ENCODE data around the gene MEST. TPM values are rescaled to one million over a fixed set of nuclear protein-coding genes. Genes with fewer than 3 reads are reported as not detected.
"Not testable (repeated sequence)": the region's sequence is repeated elsewhere in the genome, so short reads cannot be mapped to it uniquely, and the experiment has no call there.

MEST gene
- total RNA-seq, 1 experiment from 2014 or later: 34.3 TPM

GRCh38 chr7:130521258-130521951 lies 29.5 kb downstream of the MEST start:
- Histone ChIP-seq H2AFZ (ENCODE audit: low read length) (no peak overlapping the region), H3K4me2 (ENCODE audit: low read depth, low read length, poor library complexity, severe bottlenecking) (no peak overlapping the region), H3K9ac (ENCODE audit: low read length) (no peak overlapping the region), H3K4me1 (ENCODE audit: low read length) (no peaks in the 10 kb centered on the region), H3K9me2 (replicated peaks; ENCODE audit: insufficient read depth, low read length) (no peaks in the 10 kb centered on the region), H3K27ac (ENCODE audit: low read length) (no peak overlapping the region), H3K9me3 (ENCODE audit: low read length) (no peaks in the 10 kb centered on the region), H3K79me2 (ENCODE audit: low read length) (no peaks in the 10 kb centered on the region), H4K20me1 (ENCODE audit: insufficient read depth, low read depth, low read length) (no peaks in the 10 kb centered on the region), H3K27me3 (ENCODE audit: low read length) (no peaks in the 10 kb centered on the region), H3K4me3 (ENCODE audit: low read length) (no peak overlapping the region), H3K36me3 (ENCODE audit: insufficient read depth, low read length) (no peaks in the 10 kb centered on the region)
- DNase-seq: no peak

- not testable (repeated sequence) for H3K9ac ChIP-seq (ENCODE audit: low read length); DNase-seq; H3K9me2 ChIP-seq (replicated peaks; ENCODE audit: insufficient read depth, low read length); H3K27me3 ChIP-seq (ENCODE audit: low read length); H3K79me2 ChIP-seq (ENCODE audit: low read length); H3K4me3 ChIP-seq (ENCODE audit: low read length); H3K4me1 ChIP-seq (ENCODE audit: low read length); H2AFZ ChIP-seq (ENCODE audit: low read length); H3K36me3 ChIP-seq (ENCODE audit: insufficient read depth, low read length); H3K9me3 ChIP-seq (ENCODE audit: low read length); H3K27ac ChIP-seq (ENCODE audit: low read length); H4K20me1 ChIP-seq (ENCODE audit: insufficient read depth, low read depth, low read length); H3K4me2 ChIP-seq (ENCODE audit: low read depth, low read length, poor library complexity, severe bottlenecking)
Measured at GRCh38 chr7:130523519-130524125, 31.7 kb downstream of the MEST start.

- Histone ChIP-seq H3K27me3 (ENCODE audit: low read length) (no peaks in the 10 kb centered on the region), H3K27ac (ENCODE audit: low read length) (no peak overlapping the region), H3K9ac (ENCODE audit: low read length) (no peak overlapping the region), H3K79me2 (ENCODE audit: low read length) (no peaks in the 10 kb centered on the region), H3K36me3 (ENCODE audit: insufficient read depth, low read length) (no peaks in the 10 kb centered on the region), H3K4me3 (ENCODE audit: low read length) (no peak overlapping the region), H2AFZ (ENCODE audit: low read length) (no peak overlapping the region), H3K4me1 (ENCODE audit: low read length) (no peaks in the 10 kb centered on the region), H3K9me2 (replicated peaks; ENCODE audit: insufficient read depth, low read length) (no peaks in the 10 kb centered on the region), H4K20me1 (ENCODE audit: insufficient read depth, low read depth, low read length) (no peaks in the 10 kb centered on the region), H3K4me2 (ENCODE audit: low read depth, low read length, poor library complexity, severe bottlenecking) (no peak overlapping the region), H3K9me3 (ENCODE audit: low read length) (no peaks in the 10 kb centered on the region)
- no peak for DNase-seq
Measured at GRCh38 chr7:130524628-130525027, 32.7 kb downstream of the MEST start.

- not testable (repeated sequence) for H3K4me1 ChIP-seq (ENCODE audit: low read length); H3K4me3 ChIP-seq (ENCODE audit: low read length); H3K9me2 ChIP-seq (replicated peaks; ENCODE audit: insufficient read depth, low read length); H4K20me1 ChIP-seq (ENCODE audit: insufficient read depth, low read depth, low read length); DNase-seq; H3K36me3 ChIP-seq (ENCODE audit: insufficient read depth, low read length); H3K27me3 ChIP-seq (ENCODE audit: low read length); H3K9ac ChIP-seq (ENCODE audit: low read length); H3K79me2 ChIP-seq (ENCODE audit: low read length); H2AFZ ChIP-seq (ENCODE audit: low read length); H3K9me3 ChIP-seq (ENCODE audit: low read length); H3K27ac ChIP-seq (ENCODE audit: low read length); H3K4me2 ChIP-seq (ENCODE audit: low read depth, low read length, poor library complexity, severe bottlenecking)
Measured at GRCh38 chr7:130527752-130528355, 36.0 kb downstream of the MEST start.

- Histone ChIP-seq H3K79me2 (ENCODE audit: low read length) (no peaks in the 10 kb centered on the region), H4K20me1 (ENCODE audit: insufficient read depth, low read depth, low read length) (no peaks in the 10 kb centered on the region), H3K9ac (ENCODE audit: low read length) (no peak overlapping the region), H3K4me2 (ENCODE audit: low read depth, low read length, poor library complexity, severe bottlenecking) (no peak overlapping the region), H2AFZ (ENCODE audit: low read length) (no peak overlapping the region), H3K9me2 (replicated peaks; ENCODE audit: insufficient read depth, low read length) (no peaks in the 10 kb centered on the region), H3K27me3 (ENCODE audit: low read length) (no peaks in the 10 kb centered on the region), H3K27ac (ENCODE audit: low read length) (no peak overlapping the region), H3K9me3 (ENCODE audit: low read length) (no peaks in the 10 kb centered on the region), H3K4me3 (ENCODE audit: low read length) (no peak overlapping the region), H3K4me1 (ENCODE audit: low read length) (no peaks in the 10 kb centered on the region), H3K36me3 (ENCODE audit: insufficient read depth, low read length) (no peaks in the 10 kb centered on the region)
- no peak for DNase-seq
Measured at GRCh38 chr7:130529417-130529816, 37.5 kb downstream of the MEST start.

- H3K27ac ChIP-seq (ENCODE audit: low read length); H3K9me3 ChIP-seq (ENCODE audit: low read length); H3K4me2 ChIP-seq (ENCODE audit: low read depth, low read length, poor library complexity, severe bottlenecking); H3K4me3 ChIP-seq (ENCODE audit: low read length); H3K9ac ChIP-seq (ENCODE audit: low read length); H2AFZ ChIP-seq (ENCODE audit: low read length); H4K20me1 ChIP-seq (ENCODE audit: insufficient read depth, low read depth, low read length); DNase-seq; H3K36me3 ChIP-seq (ENCODE audit: insufficient read depth, low read length); H3K79me2 ChIP-seq (ENCODE audit: low read length); H3K9me2 ChIP-seq (replicated peaks; ENCODE audit: insufficient read depth, low read length); H3K4me1 ChIP-seq (ENCODE audit: low read length); H3K27me3 ChIP-seq (ENCODE audit: low read length): not testable (repeated sequence)
Measured at GRCh38 chr7:130537894-130538293, 46.0 kb downstream of the MEST start.

GRCh38 chr7:130541287-130541686 lies 49.4 kb downstream of the MEST start:
- not testable (repeated sequence) for DNase-seq; H3K9ac ChIP-seq (ENCODE audit: low read length); H3K9me3 ChIP-seq (ENCODE audit: low read length); H3K79me2 ChIP-seq (ENCODE audit: low read length); H3K4me1 ChIP-seq (ENCODE audit: low read length); H3K36me3 ChIP-seq (ENCODE audit: insufficient read depth, low read length); H3K4me3 ChIP-seq (ENCODE audit: low read length); H3K27me3 ChIP-seq (ENCODE audit: low read length); H3K4me2 ChIP-seq (ENCODE audit: low read depth, low read length, poor library complexity, severe bottlenecking); H3K9me2 ChIP-seq (replicated peaks; ENCODE audit: insufficient read depth, low read length); H4K20me1 ChIP-seq (ENCODE audit: insufficient read depth, low read depth, low read length); H2AFZ ChIP-seq (ENCODE audit: low read length); H3K27ac ChIP-seq (ENCODE audit: low read length)

GRCh38 chr7:130542297-130542696 lies 50.4 kb downstream of the MEST start:
- H3K9me2 ChIP-seq (replicated peaks; ENCODE audit: insufficient read depth, low read length); DNase-seq; H3K79me2 ChIP-seq (ENCODE audit: low read length); H2AFZ ChIP-seq (ENCODE audit: low read length); H3K9ac ChIP-seq (ENCODE audit: low read length); H4K20me1 ChIP-seq (ENCODE audit: insufficient read depth, low read depth, low read length); H3K4me1 ChIP-seq (ENCODE audit: low read length); H3K4me2 ChIP-seq (ENCODE audit: low read depth, low read length, poor library complexity, severe bottlenecking); H3K4me3 ChIP-seq (ENCODE audit: low read length); H3K36me3 ChIP-seq (ENCODE audit: insufficient read depth, low read length); H3K9me3 ChIP-seq (ENCODE audit: low read length); H3K27ac ChIP-seq (ENCODE audit: low read length); H3K27me3 ChIP-seq (ENCODE audit: low read length): not testable (repeated sequence)
